Naive thymus-derived CD4-positive, alpha-beta T cell (primary cell): Measurements from ENCODE around the gene CLPTM1. TPM values are rescaled to one million over a fixed set of nuclear protein-coding genes. Genes with fewer than 3 reads are reported as not detected.
"Not testable (repeated sequence)": the region's sequence is repeated elsewhere in the genome, so short reads cannot be mapped to it uniquely, and the experiment has no call there.

ENCODE experiments used
- ATAC-seq: fragments of 150-1000 bp; cut with Tn5 transposase; 2 replicates; pipeline ENCODE4 v1.10.0; 2021; ENCODE audit warnings: mild to moderate bottlenecking, moderate library complexity
- CTCF ChIA-PET: fragments of 350-600 bp; sonication (Branson Sonifier 250); formaldehyde crosslinking; loops from one replicate; lab custom pipeline; 2021; ENCODE audit warnings: antibody characterized with exemption; lab: Charles Lee
- POLR2A ChIA-PET: fragments of 350-600 bp; sonication (Branson Sonifier 250); formaldehyde crosslinking; loops from one replicate; lab custom pipeline; 2021; ENCODE audit warnings: antibody characterized with exemption, inconsistent platforms; lab: Charles Lee
- DNase-seq, 9 donors: peaks; one replicate each; pipeline versions ENCODE4 v3.0.0 to v3.0.0-alpha.2; 2020 to 2022; ENCODE audit warnings: mixed read lengths in 1 of 9
- H3K27ac ChIP-seq: one replicate; pipeline ENCODE4 v1.7.0; 2013; ENCODE audit warnings: mild to moderate bottlenecking, low read depth, low read length, moderate library complexity
- H3K27me3 ChIP-seq, 2 donors: one replicate each; pipeline ENCODE4 v1.7.0; 2013; ENCODE audit warnings: low read length in 2 of 2, mild to moderate bottlenecking in 2 of 2, moderate library complexity in 2 of 2; ENCODE audit not compliant: control insufficient read depth in 2 of 2, insufficient read depth in 2 of 2
- H3K36me3 ChIP-seq, 3 experiments: 1 replicate in 2 of 3; 2 replicates in 1 of 3; pipeline ENCODE4 v1.7.0; 2013; ENCODE audit warnings: low read length in 3 of 3, mild to moderate bottlenecking in 3 of 3, moderate library complexity in 1 of 3; ENCODE audit not compliant: insufficient read depth in 3 of 3, control insufficient read depth in 2 of 3
- H3K4me1 ChIP-seq, 2 donors: one replicate each; pipeline ENCODE4 v1.7.0; 2013; ENCODE audit warnings: low read length in 2 of 2, mild to moderate bottlenecking in 2 of 2, moderate library complexity in 1 of 2; ENCODE audit not compliant: control insufficient read depth in 2 of 2, insufficient read depth in 2 of 2
- H3K4me3 ChIP-seq: 2 replicates; pipeline ENCODE4 v1.7.0; 2013; ENCODE audit warnings: mild to moderate bottlenecking, low read length
- H3K9me3 ChIP-seq, 3 experiments: 1 replicate in 2 of 3; 2 replicates in 1 of 3; pipeline ENCODE4 v1.7.0; 2013; ENCODE audit warnings: low read length in 3 of 3; ENCODE audit not compliant: control insufficient read depth in 2 of 3
- H3K27ac Mint-ChIP-seq, 9 donors: one replicate each; pipeline ENCODE4 v1.8.0; 2020 to 2022; ENCODE audit warnings: mixed read lengths in 9 of 9, mild to moderate bottlenecking in 8 of 9, moderate library complexity in 5 of 9, inconsistent platforms in 2 of 9
- H3K27me3 Mint-ChIP-seq, 5 donors: one replicate each; pipeline ENCODE4 v1.8.0; 2021 to 2022; ENCODE audit warnings: mixed read lengths in 5 of 5, mild to moderate bottlenecking in 1 of 5
- H3K36me3 Mint-ChIP-seq, 5 donors: one replicate each; pipeline ENCODE4 v1.8.0; 2020 to 2022; ENCODE audit warnings: mixed read lengths in 5 of 5, mild to moderate bottlenecking in 3 of 5, inconsistent platforms in 1 of 5
- H3K4me1 Mint-ChIP-seq, 7 donors: one replicate each; pipeline ENCODE4 v1.8.0; 2020 to 2022; ENCODE audit warnings: mixed read lengths in 7 of 7, mild to moderate bottlenecking in 3 of 7, inconsistent platforms in 1 of 7
- H3K4me3 Mint-ChIP-seq, 10 donors: one replicate each; pipeline ENCODE4 v1.8.0; 2020 to 2022; ENCODE audit warnings: mild to moderate bottlenecking in 10 of 10, mixed read lengths in 10 of 10, moderate library complexity in 6 of 10, inconsistent platforms in 2 of 10
- H3K9me3 Mint-ChIP-seq, 11 donors: one replicate each; pipeline ENCODE4 v1.8.0; 2020 to 2022; ENCODE audit warnings: mixed read lengths in 11 of 11, mild to moderate bottlenecking in 4 of 11, inconsistent platforms in 1 of 11, moderate library complexity in 1 of 11
- intact Hi-C, 2 donors: fragments of 100-400 bp; cut with micrococcal nuclease; formaldehyde crosslinking; loops; one replicate each; pipeline ENCODE4 v1.15.1; 2023
- polyA plus RNA-seq, 2 donors: library from polyadenylated mRNA; unstranded; fragments of 300-500 nt; fragmentation: Illumina TruSeq; gene quantifications; one replicate each; pipeline ENCODE4 v1.2.3, GENCODE V29; 2021
- total RNA-seq, 6 experiments: library from RNA in 5 of 6; stranded (reverse) in 5 of 6; gene quantifications; 1 replicate in 5 of 6; 2 replicates in 1 of 6; pipeline ENCODE4 v1.2.3 and lab custom pipeline; 2021 to 2026

Gene CLPTM1
- total and polyA plus RNA-seq, 7 experiments from 2014 or later, result 11.7 to 83.3 (median 71.4) TPM

DNA sequence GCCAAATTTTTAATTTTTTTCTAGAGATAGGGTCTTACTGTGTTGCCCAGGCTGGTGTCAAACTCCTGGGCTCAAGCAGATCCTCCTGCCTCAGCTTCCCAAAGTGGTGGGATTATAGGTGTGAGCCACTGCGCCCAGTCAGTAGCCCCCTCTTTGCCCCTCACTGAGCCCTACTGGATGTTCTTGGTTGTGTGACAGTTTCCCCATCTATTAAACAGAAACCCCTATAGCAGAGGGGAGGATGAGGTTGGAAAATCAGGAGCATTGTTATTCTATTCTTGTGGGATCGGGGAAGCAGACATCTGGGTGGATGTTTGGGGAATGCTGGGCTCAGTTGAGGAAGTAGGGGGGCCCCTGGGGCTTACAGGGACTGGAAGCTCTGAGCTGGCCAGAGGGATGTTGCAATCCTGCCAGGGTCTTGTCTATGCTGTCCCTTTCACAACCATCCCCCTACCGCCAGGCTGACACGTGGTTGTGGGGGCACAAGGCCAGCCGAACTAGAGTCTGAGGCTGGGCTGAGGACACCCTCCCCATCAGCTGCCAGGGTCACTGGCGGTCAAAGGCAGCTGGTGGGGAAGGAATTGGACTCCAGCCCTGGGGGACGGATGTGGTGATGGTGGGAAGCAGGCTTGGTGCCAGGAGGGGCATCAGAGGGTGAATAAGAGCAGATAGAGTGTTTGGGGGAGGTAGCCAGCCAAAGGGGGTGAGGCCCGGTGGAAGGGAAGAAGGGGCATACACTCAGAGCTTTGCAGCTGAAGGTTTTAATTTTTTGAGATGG lies 29.9 kb upstream of the CLPTM1 start:
- Histone ChIP-seq H3K27me3 (no peaks in the 10 kb centered on the region), H3K36me3 (no peaks in the 10 kb centered on the region), H3K9me3 (no peaks in the 10 kb centered on the region), H3K4me1 (peaks cover 0 to 6% of the 10 kb centered on the region in 2 donors), H3K27ac (no peak overlapping the region), H3K4me3 (no peak overlapping the region)
- peak; percentile 16 for ATAC-seq
- Mint-ChIP-seq H3K9me3 (no peaks in the 10 kb centered on the region), H3K27me3 (peaks cover 7 to 26% (median 20%) of the 10 kb centered on the region in 5 donors), H3K27ac (no peak overlapping the region), H3K4me3 (no peak overlapping the region), H3K4me1 (peaks cover 0 to 15% (median 6%) of the 10 kb centered on the region in 7 donors), H3K36me3 (no peaks in the 10 kb centered on the region)
- DNase-seq, result no peak
- ChIA-PET POLR2A (no interaction called here), CTCF (no interaction called here)
- intact Hi-C loops, result no loop called here

DNA sequence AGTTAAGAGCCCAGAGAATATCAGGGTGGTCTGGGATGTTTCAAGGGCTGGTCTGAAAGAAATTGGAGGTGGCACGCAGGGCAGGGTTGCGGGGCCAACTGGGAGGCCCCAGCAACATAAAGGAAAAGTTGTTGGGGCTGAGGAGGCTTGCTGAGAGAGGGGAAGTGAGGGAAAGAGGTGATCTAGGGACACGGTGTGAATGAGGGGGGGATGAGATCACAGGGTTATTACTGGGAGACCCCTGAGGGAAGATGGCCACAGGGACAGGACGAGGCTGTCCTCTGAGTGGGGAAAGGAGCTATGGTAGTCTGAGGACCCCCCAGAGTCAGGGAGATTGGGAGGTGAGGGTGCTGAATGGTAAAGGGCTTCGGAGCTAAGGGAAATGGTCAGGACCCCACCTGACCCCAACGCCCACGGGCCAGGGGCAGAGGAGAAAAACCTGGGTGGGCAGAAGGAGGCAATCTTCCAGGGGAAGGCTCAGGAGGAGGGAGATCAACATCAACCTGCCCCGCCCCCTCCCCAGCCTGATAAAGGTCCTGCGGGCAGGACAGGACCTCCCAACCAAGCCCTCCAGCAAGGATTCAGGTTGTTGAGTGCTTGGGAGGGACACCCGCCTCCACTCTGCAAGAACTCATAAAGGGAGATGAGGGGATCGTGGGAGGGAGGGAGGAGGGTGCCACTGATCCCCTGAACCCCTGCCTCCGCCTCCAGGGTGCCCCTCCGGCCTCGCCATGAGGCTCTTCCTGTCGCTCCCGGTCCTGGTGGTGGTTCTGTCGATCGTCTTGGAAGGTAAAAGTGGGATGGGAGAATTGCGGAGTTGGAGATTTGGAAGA lies 28.7 kb upstream of the CLPTM1 start:
- H3K27ac ChIP-seq, H3K36me3 ChIP-seq, H3K4me1 ChIP-seq, intact Hi-C loops, H3K4me3 ChIP-seq, H3K36me3 Mint-ChIP-seq, ATAC-seq, CTCF ChIA-PET, DNase-seq, H3K9me3 Mint-ChIP-seq, H3K27me3 ChIP-seq, H3K9me3 ChIP-seq: not testable (repeated sequence)
- Mint-ChIP-seq H3K27me3 (peaks cover 7 to 26% (median 20%) of the 10 kb centered on the region in 5 donors), H3K27ac (peak overlapping the region in 1 of 9 donors; percentile 3), H3K4me1 (peaks cover 0 to 15% (median 6%) of the 10 kb centered on the region in 7 donors), H3K4me3 (peak overlapping the region in 5 of 10 donors; percentile 13 to 65 (median 59))
- POLR2A ChIA-PET, result interaction anchor here (0.5 kb wide), 1 partner anchor 139 kb away, joined by 3 read pairs; no protein-coding TSS in a partner anchor

DNA sequence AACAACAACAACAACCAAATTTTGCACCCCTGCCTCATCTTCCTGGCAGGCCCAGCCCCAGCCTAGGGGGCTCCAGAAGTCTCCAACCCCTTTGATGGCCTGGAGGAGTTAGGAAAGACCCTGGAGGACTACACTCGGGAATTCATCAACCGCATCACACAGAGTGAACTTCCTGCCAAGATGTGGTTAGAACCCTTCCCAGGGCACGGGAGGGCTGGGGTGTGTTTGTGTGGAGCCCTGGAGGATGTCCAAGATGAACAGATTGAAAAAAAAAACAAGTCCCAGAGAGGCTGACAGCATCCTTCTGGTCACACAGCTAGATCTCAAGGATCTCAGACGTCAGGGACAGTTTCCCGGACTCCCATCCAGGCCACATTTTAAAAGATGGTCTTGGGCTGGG lies 27.4 kb upstream of the CLPTM1 start:
- Histone ChIP-seq H3K4me1 (peaks cover 0 to 6% of the 10 kb centered on the region in 2 donors), H3K36me3 (no peaks in the 10 kb centered on the region), H3K27ac (no peak overlapping the region), H3K27me3 (no peaks in the 10 kb centered on the region), H3K9me3 (no peaks in the 10 kb centered on the region), H3K4me3 (no peak overlapping the region)
- DNase-seq (no peak), ATAC-seq (no peak)
- CTCF ChIA-PET, result interaction anchor here (1.1 kb wide), 1 partner anchor 25 kb away, joined by 4 read pairs; no protein-coding TSS in a partner anchor
- Mint-ChIP-seq H3K9me3 (no peaks in the 10 kb centered on the region), H3K4me1 (peaks cover 0 to 15% (median 6%) of the 10 kb centered on the region in 7 donors), H3K4me3 (peak overlapping the region in 1 of 10 donors; percentile 39), H3K36me3 (no peaks in the 10 kb centered on the region), H3K27me3 (peaks cover 7 to 25% (median 20%) of the 10 kb centered on the region in 5 donors), H3K27ac (no peak overlapping the region)
- intact Hi-C loops, result no loop called here
- POLR2A ChIA-PET, result no interaction called here

DNA sequence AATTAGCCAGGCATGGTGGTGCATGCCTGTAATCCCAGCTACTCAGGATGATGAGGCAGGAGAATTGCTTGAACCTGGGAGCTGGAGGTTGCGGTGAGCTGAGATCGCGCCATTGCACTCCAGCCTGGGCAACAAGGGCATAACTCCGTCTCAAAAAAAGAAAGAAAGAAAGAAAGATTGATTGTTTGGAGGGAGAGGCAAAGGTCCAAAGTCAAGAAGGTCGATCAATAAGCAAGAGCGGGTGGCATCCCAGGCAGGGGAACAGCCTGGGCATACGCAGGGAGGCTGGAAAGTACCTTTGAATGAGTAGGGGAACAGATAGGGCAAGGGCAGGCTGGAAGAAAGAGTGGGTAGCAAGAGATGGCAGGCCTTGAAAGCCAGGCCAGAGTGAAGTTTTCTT lies 25.1 kb upstream of the CLPTM1 start:
- Histone ChIP-seq H3K27ac (no peak overlapping the region), H3K36me3 (no peaks in the 10 kb centered on the region), H3K27me3 (no peaks in the 10 kb centered on the region), H3K4me1 (peaks cover 0 to 6% of the 10 kb centered on the region in 2 donors), H3K9me3 (no peaks in the 10 kb centered on the region), H3K4me3 (no peak overlapping the region)
- H3K9me3 Mint-ChIP-seq, result no peaks in the 10 kb centered on the region
- no peak for ATAC-seq
- H3K36me3 Mint-ChIP-seq, result no peaks in the 10 kb centered on the region
- no peak for DNase-seq
- intact Hi-C loops, result no loop called here
- ChIA-PET CTCF (interaction anchor here (0.7 kb wide), 1 partner anchor 19 kb away, joined by 5 read pairs; no protein-coding TSS in a partner anchor), POLR2A (no interaction called here)
- H3K4me3 Mint-ChIP-seq, result no peak overlapping the region
- H3K4me1 Mint-ChIP-seq, result peaks cover 0 to 15% (median 6%) of the 10 kb centered on the region in 7 donors
- H3K27me3 Mint-ChIP-seq, result peaks cover 6 to 21% (median 19%) of the 10 kb centered on the region in 5 donors
- peak overlapping the region in 1 of 9 donors; percentile 40 for H3K27ac Mint-ChIP-seq

DNA sequence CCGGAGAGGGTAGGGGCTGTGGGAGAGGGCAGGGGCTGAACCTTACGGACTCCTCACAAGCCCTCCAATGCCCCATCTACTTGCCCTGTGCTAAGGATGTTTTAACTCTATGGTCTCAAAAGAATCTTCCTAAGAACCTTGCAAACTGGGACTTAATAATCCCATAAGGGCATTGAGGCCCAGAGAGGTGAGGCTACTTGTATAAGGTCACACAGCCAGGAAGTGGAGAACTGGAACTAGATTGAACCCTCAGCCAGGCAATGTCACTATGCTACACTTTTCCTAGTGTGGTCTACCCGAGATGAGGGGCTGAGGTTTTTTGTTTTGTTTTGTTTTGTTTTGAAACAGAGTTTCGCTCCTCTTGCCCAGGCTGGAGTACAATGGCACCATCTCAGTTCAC lies 23.6 kb upstream of the CLPTM1 start:
- no peak for ATAC-seq
- H3K9me3 ChIP-seq, result no peaks in the 10 kb centered on the region
- intact Hi-C loops, result no loop called here
- H3K4me3 ChIP-seq, result no peak overlapping the region
- Mint-ChIP-seq H3K27ac (no peak overlapping the region), H3K27me3 (peaks cover 0 to 7% (median 6%) of the 10 kb centered on the region in 5 donors), H3K4me3 (no peak overlapping the region), H3K36me3 (no peaks in the 10 kb centered on the region), H3K9me3 (no peaks in the 10 kb centered on the region), H3K4me1 (peaks cover 0 to 6% (median 3%) of the 10 kb centered on the region in 7 donors)
- no peaks in the 10 kb centered on the region for H3K27me3 ChIP-seq
- peaks cover 0 to 6% of the 10 kb centered on the region in 2 donors for H3K4me1 ChIP-seq
- POLR2A ChIA-PET, result no interaction called here
- no peak for DNase-seq
- no peaks in the 10 kb centered on the region for H3K36me3 ChIP-seq
- CTCF ChIA-PET, result no interaction called here
- no peak overlapping the region for H3K27ac ChIP-seq

DNA sequence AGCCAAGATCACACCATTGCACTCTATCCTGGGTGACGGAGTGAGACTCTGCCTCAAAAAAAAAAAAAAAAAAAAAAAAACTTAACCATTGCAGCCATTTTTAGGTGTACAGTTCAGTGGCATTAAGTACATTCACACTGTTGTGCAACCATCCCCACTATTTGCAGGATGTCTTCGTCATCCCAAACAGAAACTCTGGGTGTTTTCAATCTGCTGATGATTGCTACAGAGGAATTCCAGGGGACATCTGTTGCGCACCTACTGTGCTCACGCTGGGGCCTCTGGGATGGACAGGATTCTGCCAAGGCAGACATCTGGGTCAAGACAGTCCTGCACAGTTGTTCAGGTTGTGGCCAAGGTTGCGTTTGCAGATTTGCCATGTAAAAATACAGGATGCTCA lies 15.5 kb upstream of the CLPTM1 start:
- H3K4me1 ChIP-seq, result no peaks in the 10 kb centered on the region
- H3K4me3 Mint-ChIP-seq, result no peak overlapping the region

More for the DNA sequence above, 15.5 kb upstream of the CLPTM1 start:
- ChIA-PET CTCF (no interaction called here), POLR2A (no interaction called here)
- Histone ChIP-seq H3K36me3 (no peaks in the 10 kb centered on the region), H3K27ac (no peak overlapping the region), H3K4me3 (no peak overlapping the region), H3K9me3 (no peaks in the 10 kb centered on the region), H3K27me3 (no peaks in the 10 kb centered on the region)
- no peaks in the 10 kb centered on the region for H3K9me3 Mint-ChIP-seq
- DNase-seq, result no peak
- intact Hi-C loops, result no loop called here
- H3K27me3 Mint-ChIP-seq, result no peaks in the 10 kb centered on the region
- H3K27ac Mint-ChIP-seq, result no peak overlapping the region
- no peaks in the 10 kb centered on the region for H3K36me3 Mint-ChIP-seq
- peaks cover 0 to 2% (median 0%) of the 10 kb centered on the region in 7 donors for H3K4me1 Mint-ChIP-seq
- ATAC-seq, result no peak
